Astrocyte (in vitro differentiated cells and primary cell): ENCODE measurements around the gene GPR141. TPM values are rescaled to one million over a fixed set of nuclear protein-coding genes. Genes with fewer than 3 reads are reported as not detected.

Experiments used
- DNase-seq: peaks from one replicate; pipeline ENCODE4 v3.0.0-alpha.2; 2010; ENCODE audit warnings: low read depth
- FAIRE-seq: peaks from 2 replicates; lab custom pipeline; 2011; peaks lifted over from hg19 to GRCh38; lab: Jason Lieb, UNC
- H2AFZ ChIP-seq: 2 replicates; pipeline ENCODE4 v1.6.0; 2012; ENCODE audit warnings: low read depth, low read length, inconsistent platforms
- H3K27ac ChIP-seq: 2 replicates; pipeline ENCODE4 v1.5.1; 2011; ENCODE audit warnings: low read depth, low read length, inconsistent platforms
- H3K27me3 ChIP-seq: 2 replicates; pipeline ENCODE4 v1.6.0; 2011; ENCODE audit warnings: low read length, inconsistent platforms; ENCODE audit not compliant: insufficient read depth
- H3K36me3 ChIP-seq: 2 replicates; pipeline ENCODE4 v1.5.1; 2011; ENCODE audit warnings: low read length, inconsistent platforms; ENCODE audit not compliant: insufficient read depth
- H3K4me1 ChIP-seq: 2 replicates; pipeline ENCODE4 v1.5.1; 2011; ENCODE audit warnings: low read length, inconsistent platforms; ENCODE audit not compliant: insufficient read depth
- H3K4me2 ChIP-seq: 2 replicates; pipeline ENCODE4 v1.6.0; 2012; ENCODE audit warnings: low read length, inconsistent platforms
- H3K4me3 ChIP-seq: 2 replicates; pipeline ENCODE4 v1.5.1; 2011; ENCODE audit warnings: low read depth, mild to moderate bottlenecking, low read length, inconsistent platforms; ENCODE audit not compliant: insufficient read depth
- H3K79me2 ChIP-seq: 2 replicates; pipeline ENCODE4 v1.6.0; 2012; ENCODE audit warnings: mild to moderate bottlenecking, low read length, inconsistent platforms; ENCODE audit not compliant: insufficient read depth
- H3K9ac ChIP-seq: 2 replicates; pipeline ENCODE4 v1.6.0; 2012; ENCODE audit warnings: mild to moderate bottlenecking, low read length, inconsistent platforms
- H3K9me3 ChIP-seq: 2 replicates; pipeline ENCODE4 v1.5.1; 2012; ENCODE audit warnings: low read depth, mild to moderate bottlenecking, low read length, inconsistent platforms; ENCODE audit not compliant: insufficient read depth
- H4K20me1 ChIP-seq: 2 replicates; pipeline ENCODE4 v1.6.0; 2012; ENCODE audit warnings: low read length, inconsistent platforms; ENCODE audit not compliant: insufficient read depth
- H3K27ac Mint-ChIP-seq: one replicate; pipeline ENCODE4 v1.8.0; 2021; ENCODE audit warnings: mild to moderate bottlenecking, mixed read lengths; ENCODE audit not compliant: unreplicated experiment
- H3K27me3 Mint-ChIP-seq: one replicate; pipeline ENCODE4 v1.8.0; 2021; ENCODE audit warnings: low read depth, mixed read lengths; ENCODE audit not compliant: unreplicated experiment
- H3K36me3 Mint-ChIP-seq: one replicate; pipeline ENCODE4 v1.8.0; 2021; ENCODE audit warnings: low read depth, mixed read lengths; ENCODE audit not compliant: unreplicated experiment
- H3K4me1 Mint-ChIP-seq: one replicate; pipeline ENCODE4 v1.8.0; 2021; ENCODE audit warnings: low read depth, mixed read lengths; ENCODE audit not compliant: unreplicated experiment
- H3K4me3 Mint-ChIP-seq: one replicate; pipeline ENCODE4 v1.8.0; 2021; ENCODE audit warnings: mild to moderate bottlenecking, moderate library complexity, mixed read lengths; ENCODE audit not compliant: unreplicated experiment
- H3K9me3 Mint-ChIP-seq: one replicate; pipeline ENCODE4 v1.8.0; 2021; ENCODE audit warnings: mild to moderate bottlenecking, mixed read lengths; ENCODE audit not compliant: unreplicated experiment
- CTCF ChIP-seq: IDR thresholded peaks from 2 replicates; pipeline ENCODE4 v1.5.1; 2011; ENCODE audit warnings: low read depth, mild to moderate bottlenecking, inconsistent platforms, low read length, moderate library complexity; ENCODE audit not compliant: insufficient read depth
- EZH2 ChIP-seq: IDR thresholded peaks from 2 replicates; pipeline ENCODE4 v1.6.1; 2012; ENCODE audit warnings: mild to moderate bottlenecking, low read length, inconsistent platforms; ENCODE audit not compliant: insufficient read depth
- total RNA-seq: library from RNA; stranded (reverse); gene quantifications from 2 replicates; pipeline ENCODE4 v1.2.1, GENCODE V29; 2021

The GPR141 gene
- total RNA-seq, 1 donor from 2014 or later = not detected

- peaks cover 3% of the 10 kb centered on the region for H3K9me3 ChIP-seq
- H3K4me2 ChIP-seq = no peak overlapping the region
- no peak overlapping the region for H3K4me3 ChIP-seq
- no peak overlapping the region for H3K9ac ChIP-seq
- no peaks in the 10 kb centered on the region for H3K79me2 ChIP-seq
- no peaks in the 10 kb centered on the region for H3K36me3 ChIP-seq
- no peak for TF ChIP-seq CTCF
- Mint-ChIP-seq H3K27me3 (peaks cover 1% of the 10 kb centered on the region), H3K9me3 (no peaks in the 10 kb centered on the region), H3K4me1 (no peaks in the 10 kb centered on the region), H3K4me3 (no peak overlapping the region), H3K36me3 (no peaks in the 10 kb centered on the region), H3K27ac (no peak overlapping the region)
- no peak for FAIRE-seq
- H3K4me1 ChIP-seq = no peaks in the 10 kb centered on the region
- H3K27me3 ChIP-seq = no peaks in the 10 kb centered on the region
- no peak overlapping the region for H3K27ac ChIP-seq
- H2AFZ ChIP-seq = no peak overlapping the region
- no peaks in the 10 kb centered on the region for H4K20me1 ChIP-seq
- DNase-seq = no peak
Measured at GRCh38 chr7:37671876-37672275, 11.7 kb upstream of the GPR141 start.

GRCh38 chr7:37672926-37673325 lies 10.6 kb upstream of the GPR141 start:
- H4K20me1 ChIP-seq = no peaks in the 10 kb centered on the region
- peaks cover 3% of the 10 kb centered on the region for H3K9me3 ChIP-seq
- Mint-ChIP-seq H3K9me3 (no peaks in the 10 kb centered on the region), H3K4me1 (no peaks in the 10 kb centered on the region), H3K27ac (no peak overlapping the region), H3K27me3 (no peaks in the 10 kb centered on the region), H3K36me3 (no peaks in the 10 kb centered on the region), H3K4me3 (no peak overlapping the region)
- H3K4me3 ChIP-seq = no peak overlapping the region
- TF ChIP-seq CTCF (no peak), EZH2 (no peak)
- DNase-seq (no peak), FAIRE-seq (no peak)
- no peak overlapping the region for H3K4me2 ChIP-seq
- no peak overlapping the region for H2AFZ ChIP-seq
- no peaks in the 10 kb centered on the region for H3K36me3 ChIP-seq
- H3K27me3 ChIP-seq = no peaks in the 10 kb centered on the region
- no peak overlapping the region for H3K27ac ChIP-seq
- no peaks in the 10 kb centered on the region for H3K79me2 ChIP-seq
- H3K9ac ChIP-seq = no peak overlapping the region
- no peaks in the 10 kb centered on the region for H3K4me1 ChIP-seq

- no peak overlapping the region for H3K27ac Mint-ChIP-seq
- no peaks in the 10 kb centered on the region for H4K20me1 ChIP-seq
- DNase-seq = no peak
- H3K27ac ChIP-seq = no peak overlapping the region
- H3K4me3 ChIP-seq = no peak overlapping the region
- H3K9me3 ChIP-seq = peaks cover 3% of the 10 kb centered on the region
- H3K27me3 ChIP-seq = no peaks in the 10 kb centered on the region
- no peaks in the 10 kb centered on the region for H3K36me3 ChIP-seq
- no peak overlapping the region for H3K4me2 ChIP-seq
- no peak overlapping the region for H3K9ac ChIP-seq
- H3K79me2 ChIP-seq = no peaks in the 10 kb centered on the region
- no peaks in the 10 kb centered on the region for H3K9me3 Mint-ChIP-seq
- FAIRE-seq = no peak
- H3K4me3 Mint-ChIP-seq = no peak overlapping the region
- no peaks in the 10 kb centered on the region for H3K27me3 Mint-ChIP-seq
- no peaks in the 10 kb centered on the region for H3K36me3 Mint-ChIP-seq
- H3K4me1 ChIP-seq = no peaks in the 10 kb centered on the region
- H3K4me1 Mint-ChIP-seq = no peaks in the 10 kb centered on the region
- TF ChIP-seq EZH2 = no peak
- no peak for TF ChIP-seq CTCF
- H2AFZ ChIP-seq = no peak overlapping the region
Measured at GRCh38 chr7:37673523-37673922, 10.0 kb upstream of the GPR141 start.
